ENCODE data around the gene FMO3. TPM values are rescaled to one million over a fixed set of nuclear protein-coding genes. Genes with fewer than 3 reads are reported as not detected.
A peak's percentile ranks its signal among the peaks of the same experiment; 100 is the strongest.

FMO3 gene
- total RNA-seq, 1 donor from 2014 or later = 1.3 TPM

DNA sequence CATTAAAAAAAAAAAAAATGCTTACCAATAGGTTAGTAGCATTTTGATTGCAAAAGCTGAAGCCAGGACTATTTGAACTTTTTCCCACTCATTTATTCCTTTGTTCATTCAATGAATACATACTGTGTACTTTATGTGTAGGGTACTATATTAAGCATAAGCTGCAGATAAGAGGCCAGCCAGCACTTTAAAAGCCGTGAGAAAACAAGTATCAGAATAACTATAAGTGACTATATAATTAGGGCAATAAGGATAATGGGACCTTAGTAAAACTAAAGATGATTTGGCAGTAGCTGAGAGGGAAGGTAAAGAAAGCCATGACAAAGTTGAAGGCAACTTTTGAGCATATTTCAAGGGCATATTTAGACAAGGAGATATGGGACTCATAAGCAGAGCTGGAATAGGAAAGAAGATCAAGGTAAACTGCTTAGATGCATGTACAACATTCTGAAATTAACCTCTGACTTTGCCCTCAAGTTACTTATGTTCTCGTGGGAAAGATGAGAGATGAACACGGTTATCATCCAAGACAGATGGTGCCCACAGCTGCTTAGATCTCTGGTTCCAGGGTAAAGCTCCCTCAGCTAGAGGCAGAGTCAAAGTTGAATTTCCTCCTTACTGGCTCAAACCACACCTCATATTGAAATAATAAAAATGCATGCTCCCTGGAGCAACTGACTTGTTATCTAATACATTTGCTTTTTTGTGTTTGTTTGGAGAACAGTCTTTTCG is 50.4 kb downstream of the FMO3 start:
- Histone ChIP-seq H3K27me3 (ENCODE audit: low read depth) (no peaks in the 10 kb centered on the region), H3K4me1 (peaks cover 70% of the 10 kb centered on the region), H3K4me3 (peak overlapping the region; percentile 20), H3K9me3 (replicated peaks) (no peaks in the 10 kb centered on the region), H3K27ac (replicated peaks) (peak overlapping the region; percentile 94), H3K36me3 (no peaks in the 10 kb centered on the region)
- TF ChIP-seq, protein P1, sequence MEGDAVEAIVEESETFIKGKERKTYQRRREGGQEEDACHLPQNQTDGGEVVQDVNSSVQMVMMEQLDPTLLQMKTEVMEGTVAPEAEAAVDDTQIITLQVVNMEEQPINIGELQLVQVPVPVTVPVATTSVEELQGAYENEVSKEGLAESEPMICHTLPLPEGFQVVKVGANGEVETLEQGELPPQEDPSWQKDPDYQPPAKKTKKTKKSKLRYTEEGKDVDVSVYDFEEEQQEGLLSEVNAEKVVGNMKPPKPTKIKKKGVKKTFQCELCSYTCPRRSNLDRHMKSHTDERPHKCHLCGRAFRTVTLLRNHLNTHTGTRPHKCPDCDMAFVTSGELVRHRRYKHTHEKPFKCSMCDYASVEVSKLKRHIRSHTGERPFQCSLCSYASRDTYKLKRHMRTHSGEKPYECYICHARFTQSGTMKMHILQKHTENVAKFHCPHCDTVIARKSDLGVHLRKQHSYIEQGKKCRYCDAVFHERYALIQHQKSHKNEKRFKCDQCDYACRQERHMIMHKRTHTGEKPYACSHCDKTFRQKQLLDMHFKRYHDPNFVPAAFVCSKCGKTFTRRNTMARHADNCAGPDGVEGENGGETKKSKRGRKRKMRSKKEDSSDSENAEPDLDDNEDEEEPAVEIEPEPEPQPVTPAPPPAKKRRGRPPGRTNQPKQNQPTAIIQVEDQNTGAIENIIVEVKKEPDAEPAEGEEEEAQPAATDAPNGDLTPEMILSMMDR (IDR thresholded peaks at IDR 0.05; ENCODE audit: borderline replicate concordance) = no peak
- intact Hi-C loops (cut with micrococcal nuclease) = no loop called here
- no peak for DNase-seq

DNA sequence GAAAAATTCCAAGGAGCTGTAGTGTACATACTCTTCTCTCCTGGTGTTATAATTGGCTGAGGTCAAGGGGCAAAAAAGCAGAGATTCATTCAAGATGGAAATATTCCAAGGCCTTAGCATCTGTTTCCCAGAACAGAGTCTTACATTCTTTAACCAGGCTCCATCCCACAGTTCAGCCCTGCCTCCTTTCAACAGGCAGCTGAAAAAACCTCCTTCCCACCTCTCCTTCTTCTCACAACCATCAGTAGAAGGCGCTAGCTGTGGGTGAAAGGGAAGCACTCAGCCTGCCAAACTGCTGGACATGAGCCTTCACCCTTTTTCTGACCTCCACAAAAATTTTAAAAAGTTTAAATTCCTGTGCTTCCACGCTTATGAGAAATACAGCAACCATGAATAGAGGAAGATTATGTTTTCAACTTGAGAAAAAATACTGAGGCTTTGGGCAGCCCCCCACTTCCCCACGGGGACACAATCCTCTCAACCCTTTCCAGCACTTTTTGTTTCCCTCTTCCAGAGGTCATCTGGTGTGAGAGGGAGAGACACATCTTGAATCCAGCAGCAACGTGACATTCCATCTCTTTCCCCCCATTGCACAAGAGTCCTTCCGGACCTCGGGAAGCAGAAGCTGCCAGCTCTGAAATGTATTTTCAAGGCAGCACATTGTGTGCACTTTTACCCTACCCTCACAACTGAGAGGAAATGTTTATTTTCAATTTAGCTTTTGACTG is 51.1 kb downstream of the FMO3 start:
- H3K27ac ChIP-seq (replicated peaks) = peak overlapping the region; percentile 94
- DNase-seq = peak; percentile 48
- intact Hi-C loops (cut with micrococcal nuclease) = no loop called here
- no peaks in the 10 kb centered on the region for H3K9me3 ChIP-seq (replicated peaks)
- no peaks in the 10 kb centered on the region for H3K36me3 ChIP-seq
- peaks cover 70% of the 10 kb centered on the region for H3K4me1 ChIP-seq
- peak overlapping the region; percentile 34 for H3K4me3 ChIP-seq
- TF ChIP-seq, protein P1 (IDR thresholded peaks at IDR 0.05; ENCODE audit: borderline replicate concordance) = no peak
- no peaks in the 10 kb centered on the region for H3K27me3 ChIP-seq (ENCODE audit: low read depth)

- Histone ChIP-seq H3K27me3 (ENCODE audit: low read depth) (no peaks in the 10 kb centered on the region), H3K4me3 (peak overlapping the region; percentile 34), H3K36me3 (no peaks in the 10 kb centered on the region), H3K4me1 (peaks cover 64% of the 10 kb centered on the region), H3K27ac (replicated peaks) (peak overlapping the region; percentile 94), H3K9me3 (replicated peaks) (no peaks in the 10 kb centered on the region)
- DNase-seq = no peak
- intact Hi-C loops (cut with micrococcal nuclease) = no loop called here
- TF ChIP-seq, protein P1 (IDR thresholded peaks at IDR 0.05; ENCODE audit: borderline replicate concordance) = peak; percentile 31
Observed at GRCh38 chr1:171142416-171143385, 52.0 kb downstream of the FMO3 start.

- H3K4me1 ChIP-seq = peaks cover 7% of the 10 kb centered on the region
- H3K36me3 ChIP-seq = no peaks in the 10 kb centered on the region
- TF ChIP-seq, protein P1 (IDR thresholded peaks at IDR 0.05; ENCODE audit: borderline replicate concordance) = no peak
- no peak overlapping the region for H3K4me3 ChIP-seq
- intact Hi-C loops (cut with micrococcal nuclease) = no loop called here
- no peaks in the 10 kb centered on the region for H3K27me3 ChIP-seq (ENCODE audit: low read depth)
- DNase-seq = no peak
- H3K9me3 ChIP-seq (replicated peaks) = no peaks in the 10 kb centered on the region
- no peak overlapping the region for H3K27ac ChIP-seq (replicated peaks)
Observed at GRCh38 chr1:171150156-171150555, 59.5 kb downstream of the FMO3 start.

GRCh38 chr1:171152549-171152948 is 61.8 kb downstream of the FMO3 start:
- H3K4me3 ChIP-seq = no peak overlapping the region
- H3K36me3 ChIP-seq = no peaks in the 10 kb centered on the region
- peaks cover 6% of the 10 kb centered on the region for H3K4me1 ChIP-seq
- no peak for DNase-seq
- TF ChIP-seq, protein P1 (IDR thresholded peaks at IDR 0.05; ENCODE audit: borderline replicate concordance) = no peak
- intact Hi-C loops (cut with micrococcal nuclease) = no loop called here
- H3K27me3 ChIP-seq (ENCODE audit: low read depth) = no peaks in the 10 kb centered on the region
- H3K27ac ChIP-seq (replicated peaks) = no peak overlapping the region
- no peaks in the 10 kb centered on the region for H3K9me3 ChIP-seq (replicated peaks)
